ENCODE measurements around the gene CRACR2A.

DNA sequence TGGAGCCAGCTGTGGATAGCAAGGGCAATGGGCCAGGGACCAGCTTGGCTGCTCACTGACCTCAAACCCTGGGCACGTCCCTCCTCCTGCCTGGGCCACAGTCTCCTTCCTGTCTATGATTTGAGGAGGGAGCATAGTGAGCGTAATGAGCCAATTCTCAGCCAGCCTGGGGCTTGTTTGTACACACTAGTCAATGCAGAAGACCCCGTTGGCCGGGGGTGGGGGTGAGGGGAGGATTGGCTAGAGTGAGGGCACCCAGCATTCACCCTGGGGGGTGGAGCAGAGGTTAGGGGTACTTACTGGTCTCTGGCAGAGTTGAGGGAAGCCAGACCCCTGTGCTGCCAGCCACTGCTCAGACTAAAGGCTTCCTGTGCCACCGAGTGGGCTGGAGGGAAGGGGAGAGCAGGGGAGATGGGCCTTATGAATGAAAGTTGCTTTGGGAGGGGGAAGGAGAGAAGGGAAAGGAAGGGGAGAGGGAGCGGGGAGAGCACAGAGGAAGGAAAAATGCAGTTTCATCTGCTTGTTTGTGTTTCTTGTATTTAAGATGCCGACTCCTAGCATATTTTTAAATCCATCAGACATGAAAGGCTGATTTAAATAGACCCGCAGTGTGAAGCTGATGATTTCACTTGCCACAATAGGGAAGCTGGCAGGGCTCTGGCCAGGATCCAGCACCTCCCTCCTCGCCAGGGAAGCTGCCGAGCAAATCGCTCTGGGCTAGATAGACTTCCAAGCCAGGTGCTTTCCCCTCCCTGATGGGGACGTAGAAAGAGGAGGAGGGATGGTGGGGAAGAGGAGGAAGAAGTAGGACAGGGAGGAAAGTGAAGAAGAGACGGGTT is 147.9 kb downstream of the CRACR2A start:
- no peak for TF ChIP-seq POLR2A (IDR thresholded peaks at IDR 0.05)
- TF ChIP-seq, protein P1, sequence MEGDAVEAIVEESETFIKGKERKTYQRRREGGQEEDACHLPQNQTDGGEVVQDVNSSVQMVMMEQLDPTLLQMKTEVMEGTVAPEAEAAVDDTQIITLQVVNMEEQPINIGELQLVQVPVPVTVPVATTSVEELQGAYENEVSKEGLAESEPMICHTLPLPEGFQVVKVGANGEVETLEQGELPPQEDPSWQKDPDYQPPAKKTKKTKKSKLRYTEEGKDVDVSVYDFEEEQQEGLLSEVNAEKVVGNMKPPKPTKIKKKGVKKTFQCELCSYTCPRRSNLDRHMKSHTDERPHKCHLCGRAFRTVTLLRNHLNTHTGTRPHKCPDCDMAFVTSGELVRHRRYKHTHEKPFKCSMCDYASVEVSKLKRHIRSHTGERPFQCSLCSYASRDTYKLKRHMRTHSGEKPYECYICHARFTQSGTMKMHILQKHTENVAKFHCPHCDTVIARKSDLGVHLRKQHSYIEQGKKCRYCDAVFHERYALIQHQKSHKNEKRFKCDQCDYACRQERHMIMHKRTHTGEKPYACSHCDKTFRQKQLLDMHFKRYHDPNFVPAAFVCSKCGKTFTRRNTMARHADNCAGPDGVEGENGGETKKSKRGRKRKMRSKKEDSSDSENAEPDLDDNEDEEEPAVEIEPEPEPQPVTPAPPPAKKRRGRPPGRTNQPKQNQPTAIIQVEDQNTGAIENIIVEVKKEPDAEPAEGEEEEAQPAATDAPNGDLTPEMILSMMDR (IDR thresholded peaks at IDR 0.05), result no peak
